Measurements from ENCODE around the gene GRID1.

- TF ChIP-seq EP300 (IDR thresholded peaks at IDR 0.05): no peak
- no peak for TF ChIP-seq CTCF (IDR thresholded peaks at IDR 0.05)
- TF ChIP-seq POLR2AphosphoS5 (IDR thresholded peaks at IDR 0.05): no peak
- TF ChIP-seq POLR2A (IDR thresholded peaks at IDR 0.05): no peak
These were observed 55.9 kb downstream of the GRID1 start for GRCh38 chr10:86310702-86311101.
